ENCODE results near the gene SOX6. TPM values are rescaled to one million over a fixed set of nuclear protein-coding genes. Genes with fewer than 3 reads are reported as not detected.

The SOX6 gene
- total RNA-seq, 3 donors from 2014 or later, result 2.0 to 8.0 (median 7.9) TPM

GRCh38 chr11:16013649-16014275, 342.6 kb downstream of the SOX6 start:
- TF ChIP-seq POLR2A (IDR thresholded peaks at IDR 0.05) (no peak), POLR2AphosphoS5 (IDR thresholded peaks at IDR 0.05) (no peak), CTCF (IDR thresholded peaks at IDR 0.05) (no peak)
- H3K36me3 ChIP-seq, result no peaks in the 10 kb centered on the region
- intact Hi-C loops (cut with DNase I; ENCODE audit: low total_unique reads), result no loop called here
- no peaks in the 10 kb centered on the region for H3K27me3 ChIP-seq
- no peaks in the 10 kb centered on the region for H3K4me1 ChIP-seq
- H3K4me3 ChIP-seq, result no peak overlapping the region
- DNase-seq (ENCODE audit: low spot score in 2 of 2), result no peak
- no peaks in the 10 kb centered on the region for H3K9me3 ChIP-seq
- no peak overlapping the region for H3K27ac ChIP-seq

DNA sequence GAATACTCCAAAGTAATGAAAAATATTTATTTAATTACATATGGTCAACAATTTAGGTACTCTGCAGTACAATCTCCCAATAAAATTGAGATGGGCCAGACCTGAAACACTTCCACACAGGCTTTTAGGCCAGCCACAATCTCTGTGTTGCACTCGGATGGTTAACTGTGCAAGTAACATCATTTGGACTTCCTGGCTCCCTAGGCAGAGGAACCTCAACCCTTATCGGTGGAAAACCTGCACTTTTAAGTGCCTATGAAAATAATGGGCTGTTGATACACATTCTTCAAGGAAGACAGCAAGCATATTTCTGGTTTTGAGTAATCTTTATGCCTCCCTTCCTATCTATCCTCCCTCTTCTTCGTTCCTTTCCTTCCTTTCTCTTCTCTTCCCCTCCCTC, 343.1 kb downstream of the SOX6 start:
- DNase-seq (ENCODE audit: low spot score in 2 of 2), result no peak
- Histone ChIP-seq H3K9me3 (no peaks in the 10 kb centered on the region), H3K36me3 (no peaks in the 10 kb centered on the region), H3K4me1 (no peaks in the 10 kb centered on the region), H3K4me3 (no peak overlapping the region), H3K27ac (no peak overlapping the region), H3K27me3 (no peaks in the 10 kb centered on the region)
- intact Hi-C loops (cut with DNase I; ENCODE audit: low total_unique reads), result no loop called here
- TF ChIP-seq POLR2AphosphoS5 (IDR thresholded peaks at IDR 0.05) (no peak), CTCF (IDR thresholded peaks at IDR 0.05) (no peak), POLR2A (IDR thresholded peaks at IDR 0.05) (no peak)

DNA sequence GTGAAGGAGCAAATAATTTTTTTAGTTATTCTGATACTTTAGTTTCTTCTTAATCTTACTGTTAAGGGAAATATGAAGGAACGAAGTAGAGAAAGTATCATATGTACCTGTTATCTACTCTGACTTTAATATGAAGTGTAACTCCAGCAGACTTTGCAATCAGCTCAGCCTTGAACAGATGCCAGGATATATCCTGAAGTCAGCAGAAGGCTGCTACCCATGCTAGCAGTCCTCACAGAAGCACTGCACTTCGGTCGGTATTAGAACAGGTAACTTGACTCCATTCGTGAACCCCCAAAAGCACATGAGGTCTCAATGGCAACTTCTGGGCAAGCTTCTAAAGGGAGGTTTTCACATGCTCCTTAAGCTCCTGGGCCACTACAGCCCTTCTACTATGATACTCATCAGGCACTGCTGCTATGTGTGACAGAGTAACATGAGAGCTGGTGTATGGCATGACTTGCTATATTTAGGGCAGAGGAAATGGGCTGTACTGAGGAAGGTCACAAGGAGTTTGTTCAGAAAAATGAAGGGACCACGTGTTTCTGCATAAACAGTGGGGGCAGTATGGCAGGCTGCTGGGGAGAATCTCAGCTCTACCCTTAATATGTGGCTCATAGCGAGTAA, 344.1 kb downstream of the SOX6 start:
- H3K4me3 ChIP-seq, result no peak overlapping the region
- no peak for TF ChIP-seq POLR2A (IDR thresholded peaks at IDR 0.05)
- TF ChIP-seq CTCF (IDR thresholded peaks at IDR 0.05), result no peak
- TF ChIP-seq POLR2AphosphoS5 (IDR thresholded peaks at IDR 0.05), result no peak

GRCh38 chr11:16011396-16011795, 344.9 kb downstream of the SOX6 start:
- H3K27me3 ChIP-seq, result no peaks in the 10 kb centered on the region
- H3K4me1 ChIP-seq, result no peaks in the 10 kb centered on the region
- no peak for TF ChIP-seq CTCF (IDR thresholded peaks at IDR 0.05)
- TF ChIP-seq POLR2AphosphoS5 (IDR thresholded peaks at IDR 0.05), result no peak
- TF ChIP-seq POLR2A (IDR thresholded peaks at IDR 0.05), result no peak
- H3K36me3 ChIP-seq, result no peaks in the 10 kb centered on the region
- no peak overlapping the region for H3K27ac ChIP-seq
- no peaks in the 10 kb centered on the region for H3K9me3 ChIP-seq
- H3K4me3 ChIP-seq, result no peak overlapping the region
- DNase-seq (ENCODE audit: low spot score in 2 of 2), result no peak
- intact Hi-C loops (cut with DNase I; ENCODE audit: low total_unique reads), result no loop called here

More for the DNA sequence above, 344.1 kb downstream of the SOX6 start:
- no peak for DNase-seq (ENCODE audit: low spot score in 2 of 2)
- Histone ChIP-seq H3K27me3 (no peaks in the 10 kb centered on the region), H3K4me1 (no peaks in the 10 kb centered on the region), H3K36me3 (no peaks in the 10 kb centered on the region), H3K27ac (no peak overlapping the region), H3K9me3 (no peaks in the 10 kb centered on the region)
- intact Hi-C loops (cut with DNase I; ENCODE audit: low total_unique reads), result no loop called here

DNA sequence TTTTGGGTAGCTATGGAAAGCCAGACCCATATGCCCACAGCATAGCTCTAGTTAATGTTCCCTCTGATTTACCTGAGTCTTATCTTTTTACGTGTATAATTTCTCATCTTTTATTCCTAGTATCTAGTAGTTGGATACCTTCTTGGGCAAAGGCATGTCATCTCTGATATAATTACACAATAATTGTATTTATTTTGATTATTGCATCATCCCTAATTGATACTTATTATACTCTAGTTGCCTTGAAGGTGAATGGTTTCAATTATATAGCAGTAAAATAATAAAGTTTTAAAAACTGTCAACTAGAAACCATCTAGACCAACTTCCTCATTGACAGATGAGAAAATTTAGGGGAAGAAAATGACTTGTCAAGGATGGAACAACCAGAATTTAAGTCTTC, 347.3 kb downstream of the SOX6 start:
- Histone ChIP-seq H3K27ac (no peak overlapping the region), H3K36me3 (no peaks in the 10 kb centered on the region), H3K27me3 (no peaks in the 10 kb centered on the region), H3K9me3 (no peaks in the 10 kb centered on the region), H3K4me3 (no peak overlapping the region), H3K4me1 (no peaks in the 10 kb centered on the region)
- DNase-seq (ENCODE audit: low spot score in 2 of 2), result no peak
- intact Hi-C loops (cut with DNase I; ENCODE audit: low total_unique reads), result no loop called here
- no peak for TF ChIP-seq POLR2A (IDR thresholded peaks at IDR 0.05)
- no peak for TF ChIP-seq CTCF (IDR thresholded peaks at IDR 0.05)
